Colonic mucosa (tissue), 4 donors: Measurements from ENCODE around the gene RPTN. TPM values are rescaled to one million over a fixed set of nuclear protein-coding genes. Genes with fewer than 3 reads are reported as not detected.

Experiments used
- DNase-seq: peaks from one replicate; pipeline ENCODE4 v3.0.0-alpha.2; 2020
- H3K27ac ChIP-seq: fragments of 200-600 bp; one replicate; pipeline ENCODE4 v1.8.0; 2021
- H3K27me3 ChIP-seq: fragments of 200-600 bp; one replicate; pipeline ENCODE4 v1.8.0; 2021
- H3K36me3 ChIP-seq: fragments of 200-600 bp; one replicate; pipeline ENCODE4 v1.8.0; 2021
- H3K4me1 ChIP-seq: fragments of 200-600 bp; one replicate; pipeline ENCODE4 v1.8.0; 2021; ENCODE audit warnings: mild to moderate bottlenecking
- H3K4me3 ChIP-seq: fragments of 200-600 bp; one replicate; pipeline ENCODE4 v1.8.0; 2021
- H3K9ac ChIP-seq, 2 donors: one replicate each; pipeline ENCODE4 v1.7.0; 2013; ENCODE audit warnings: control low read depth in 2 of 2, low read depth in 2 of 2, low read length in 2 of 2
- H3K9me3 ChIP-seq: fragments of 200-600 bp; one replicate; pipeline ENCODE4 v1.8.0; 2021
- CTCF ChIP-seq: fragments of 200-600 bp; IDR thresholded peaks from one replicate; pipeline ENCODE4 v1.8.0; 2022; ENCODE audit warnings: antibody characterized with exemption, mild to moderate bottlenecking
- intact Hi-C: fragments of 100-400 bp; cut with DNase I; formaldehyde crosslinking; loops from one replicate; pipeline ENCODE4 v1.14.1; 2022
- total RNA-seq, 2 donors: library from RNA; stranded (reverse); fragmentation: NEBNext Ultra II Directional in 1 of 2; extraction: Animal tissue kit (Norgen Biotek cat#: 25700) in 1 of 2; gene quantifications; one replicate each; pipeline ENCODE4 v1.2.1, GENCODE V29; 2021
- donor health status: healthy.
- donor health status: DM: no; HTN: no; CAD: no.
- donor health status: DM: no; HTN: no; CAD: no.

The RPTN gene
- total RNA-seq, 2 donors from 2014 or later, result not detected

- H3K9ac ChIP-seq, result no peak overlapping the region
- TF ChIP-seq CTCF, result peak; percentile 85
- intact Hi-C loops, result loop anchor here (2.0 to 5.0 kb wide), 3 partner anchors 43 to 272 kb away; no protein-coding TSS in a partner anchor
- H3K27me3 ChIP-seq, result peaks cover 9% of the 10 kb centered on the region
- H3K9me3 ChIP-seq, result no peaks in the 10 kb centered on the region
- no peak overlapping the region for H3K27ac ChIP-seq
- DNase-seq, result peak; percentile 35
- H3K36me3 ChIP-seq, result no peaks in the 10 kb centered on the region
- no peaks in the 10 kb centered on the region for H3K4me1 ChIP-seq
- H3K4me3 ChIP-seq, result no peak overlapping the region
Measured at GRCh38 chr1:152185544-152186391, 26.7 kb upstream of the RPTN start.

DNA sequence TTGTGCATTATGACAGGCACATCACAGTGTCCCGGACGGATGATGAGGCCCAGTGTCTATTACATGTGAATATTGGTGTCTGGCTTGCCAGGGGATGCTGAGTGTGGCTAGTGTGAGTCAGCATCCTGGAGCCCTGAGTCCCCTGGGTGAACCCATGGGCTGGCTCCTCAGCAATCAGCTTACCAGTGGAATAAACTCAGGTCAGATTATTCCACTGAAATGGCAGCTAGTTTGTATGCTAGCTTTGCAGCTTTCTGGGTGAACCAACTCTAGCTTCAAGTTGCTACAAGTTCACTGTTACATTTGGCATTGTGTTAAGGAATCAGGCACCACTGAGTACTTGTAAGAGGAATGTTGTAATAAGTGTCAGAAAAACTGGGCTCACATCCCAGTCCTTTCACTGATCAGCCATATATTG, 23.9 kb upstream of the RPTN start:
- DNase-seq, result no peak
- Histone ChIP-seq H3K27me3 (no peaks in the 10 kb centered on the region), H3K9me3 (no peaks in the 10 kb centered on the region), H3K27ac (no peak overlapping the region), H3K36me3 (no peaks in the 10 kb centered on the region), H3K4me3 (no peak overlapping the region), H3K4me1 (no peaks in the 10 kb centered on the region), H3K9ac (no peak overlapping the region)
- intact Hi-C loops, result no loop called here
- no peak for TF ChIP-seq CTCF

DNA sequence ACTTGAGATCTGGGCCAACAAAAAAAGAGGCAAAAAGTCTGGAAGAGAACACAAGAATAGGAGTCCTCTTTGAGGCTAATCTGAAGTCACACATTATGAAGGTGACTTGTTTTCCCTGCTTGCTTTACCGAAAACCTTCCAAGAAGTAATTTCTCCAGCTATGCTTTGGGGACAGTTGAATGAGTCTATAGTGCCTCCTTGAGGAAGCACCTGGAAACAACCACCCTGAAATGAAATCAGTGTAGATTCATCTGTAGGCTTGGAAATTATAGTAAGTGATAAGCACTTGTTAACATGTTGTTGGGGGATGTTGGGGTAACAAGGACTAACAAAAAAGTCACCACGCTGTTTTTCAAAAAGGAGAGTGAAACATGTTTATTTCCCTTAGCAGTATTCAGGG, 23.4 kb upstream of the RPTN start:
- Histone ChIP-seq H3K36me3 (no peaks in the 10 kb centered on the region), H3K4me3 (no peak overlapping the region), H3K27ac (no peak overlapping the region), H3K4me1 (no peaks in the 10 kb centered on the region), H3K9me3 (no peaks in the 10 kb centered on the region), H3K27me3 (no peaks in the 10 kb centered on the region), H3K9ac (no peak overlapping the region)
- TF ChIP-seq CTCF, result peak; percentile 21
- DNase-seq, result no peak
- intact Hi-C loops, result no loop called here

- H3K27ac ChIP-seq, result no peak overlapping the region
- intact Hi-C loops, result no loop called here
Measured at GRCh38 chr1:152179566-152179965, 20.5 kb upstream of the RPTN start.

GRCh38 chr1:152170287-152170905, 11.4 kb upstream of the RPTN start:
- Histone ChIP-seq H3K27ac (no peak overlapping the region), H3K36me3 (no peaks in the 10 kb centered on the region), H3K4me3 (no peak overlapping the region), H3K9ac (no peak overlapping the region), H3K9me3 (no peaks in the 10 kb centered on the region), H3K27me3 (no peaks in the 10 kb centered on the region), H3K4me1 (no peaks in the 10 kb centered on the region)
- intact Hi-C loops, result no loop called here
- no peak for DNase-seq
- TF ChIP-seq CTCF, result no peak

More at GRCh38 chr1:152179566-152179965, 20.5 kb upstream of the RPTN start:
- H3K9ac ChIP-seq, result no peak overlapping the region
- H3K4me1 ChIP-seq, result no peaks in the 10 kb centered on the region
- no peaks in the 10 kb centered on the region for H3K27me3 ChIP-seq
- H3K36me3 ChIP-seq, result no peaks in the 10 kb centered on the region
- DNase-seq, result no peak
- H3K4me3 ChIP-seq, result no peak overlapping the region
- H3K9me3 ChIP-seq, result no peaks in the 10 kb centered on the region
- TF ChIP-seq CTCF, result no peak
